Erythroblast (primary cell): ENCODE results near the gene PACS1.

Experiments
- GATA1 ChIP-seq: IDR thresholded peaks from 2 replicates; pipeline ENCODE4 v1.6.1; 2011; ENCODE audit warnings: low read depth, mild to moderate bottlenecking, control low read depth, low read length, moderate library complexity
- POLR2A ChIP-seq: IDR thresholded peaks from 2 replicates; pipeline ENCODE4 v1.6.1; 2011; ENCODE audit warnings: mild to moderate bottlenecking, low read length

GRCh38 chr11:66287889-66288670 is 218.0 kb downstream of the PACS1 start:
- TF ChIP-seq POLR2A (no peak), GATA1 (no peak)
